ENCODE measurements around the gene OR52A1. TPM values are rescaled to one million over a fixed set of nuclear protein-coding genes. Genes with fewer than 3 reads are reported as not detected.

OR52A1 gene
- total and polyA plus RNA-seq, 2 of the 8 experiments (the other 6 are each of a cell fraction or from before 2014, with no cell fraction given): 5.9 to 12.2 TPM

GRCh38 chr11:5198285-5198684 is 43.7 kb upstream of the OR52A1 start:
- Histone ChIP-seq H4K8ac (ENCODE audit: extremely low read depth, insufficient read depth, low read length) (no peak overlapping the region), H2BK15ac (ENCODE audit: low read length) (no peak overlapping the region), H3K79me1 (ENCODE audit: low read depth, low read length) (no peaks in the 10 kb centered on the region), H2AFZ (ENCODE audit: low read length) (no peak overlapping the region), H3K4ac (replicated peaks; ENCODE audit: insufficient read length, low read depth, low read length) (no peak overlapping the region), H4K20me1 (replicated peaks in 1 of 2; ENCODE audit: control insufficient read depth in 1 of 2, insufficient read depth in 2 of 2, low read length in 2 of 2) (no peaks in the 10 kb centered on the region), H3K4me2 (ENCODE audit: insufficient read depth in 1 of 2, low read depth in 2 of 2, low read length in 2 of 2) (no peak overlapping the region), H2BK20ac (ENCODE audit: low read length) (no peak overlapping the region), H2BK5ac (ENCODE audit: low read depth, low read length) (no peak overlapping the region), H3K27ac (ENCODE audit: low read depth, low read length) (no peak overlapping the region), H3K23ac (ENCODE audit: insufficient read length) (no peak overlapping the region), H3K36me3 (ENCODE audit: control insufficient read depth in 2 of 4, insufficient read depth in 4 of 4, low read length in 3 of 4) (no peaks in the 10 kb centered on the region), H3K14ac (ENCODE audit: insufficient read length) (no peak overlapping the region), H3K9me3 (ENCODE audit: insufficient read depth in 2 of 2, low read depth in 1 of 2, low read length in 1 of 2) (peaks cover 0 to 3% of the 10 kb centered on the region in 2 experiments; a peak in 1 of 4 replicates), H3K9ac (replicated peaks in 1 of 4; ENCODE audit: extremely low read depth in 1 of 4, low read depth in 3 of 4, low read length in 3 of 4) (no peak overlapping the region), H2AK5ac (ENCODE audit: low read depth, low read length) (no peak overlapping the region), H3K18ac (ENCODE audit: extremely low read depth, low read length) (no peak overlapping the region), H3K4me3 (ENCODE audit: extremely low read depth in 1 of 4, insufficient read depth in 2 of 4, low read depth in 3 of 4, low read length in 4 of 4) (no peak overlapping the region), H3K27me3 (replicated peaks in 1 of 4; ENCODE audit: control insufficient read depth in 3 of 4, extremely low read depth in 1 of 4, insufficient read depth in 3 of 4, low read length in 3 of 4) (no peaks in the 10 kb centered on the region), H3K79me2 (ENCODE audit: control insufficient read depth in 1 of 2, insufficient read depth in 2 of 2, low read length in 2 of 2) (no peaks in the 10 kb centered on the region), H3K23me2 (ENCODE audit: low read depth, low read length) (no peaks in the 10 kb centered on the region), H3K4me1 (replicated peaks in 1 of 4; ENCODE audit: control insufficient read depth in 3 of 4, insufficient read depth in 4 of 4, low read length in 3 of 4) (peaks cover 0 to 3% (median 0%) of the 10 kb centered on the region in 4 experiments; a peak in 1 of 7 replicates), H3K56ac (replicated peaks; ENCODE audit: insufficient read length, low read depth, low read length) (no peak overlapping the region), H4K5ac (ENCODE audit: insufficient read length, low read depth, low read length) (no peak overlapping the region), H2BK12ac (ENCODE audit: low read depth, low read length) (no peak overlapping the region), H2BK120ac (replicated peaks; ENCODE audit: low read depth, low read length) (no peak overlapping the region), H4K91ac (replicated peaks; ENCODE audit: insufficient read length, low read length) (no peak overlapping the region)
- TF ChIP-seq SIRT6 (IDR thresholded peaks at IDR 0.05; ENCODE audit: low read length) (no peak), NANOG (IDR thresholded peaks at IDR 0.05; ENCODE audit: insufficient read depth, low read depth, low read length, poor library complexity, severe bottlenecking) (no peak), CEBPB (IDR thresholded peaks at IDR 0.05; ENCODE audit: low read depth, low read length) (no peak), JUND (IDR thresholded peaks at IDR 0.05; ENCODE audit: low read length) (no peak), EZH2 (IDR thresholded peaks at IDR 0.05; ENCODE audit: low read depth, low read length, severe bottlenecking) (no peak), RAD21 (IDR thresholded peaks at IDR 0.05 in 1 of 2, conservative IDR thresholded peaks at IDR 0.05 in 1 of 2; ENCODE audit: low read depth in 2 of 2, low read length in 2 of 2) (no peak), RXRA (IDR thresholded peaks at IDR 0.05; ENCODE audit: insufficient read depth, low read depth, low read length) (no peak), YY1 (IDR thresholded peaks at IDR 0.05; ENCODE audit: low read depth, low read length) (no peak), BCL11A (IDR thresholded peaks at IDR 0.05; ENCODE audit: low read depth in 2 of 2, low read length in 2 of 2) (no peak), CTCF (IDR thresholded peaks at IDR 0.05; ENCODE audit: control extremely low read depth in 1 of 3, insufficient read depth in 1 of 3, low read depth in 1 of 3, low read length in 3 of 3) (no peak), SUZ12 (IDR thresholded peaks at IDR 0.05; ENCODE audit: low read length) (no peak)
- POLR2A ChIA-PET (ENCODE audit: partially characterized antibody): no interaction called here
- DNase-seq (ENCODE audit: low read depth in 1 of 2, low spot score in 2 of 2) (no peak), FAIRE-seq (no peak)
- CTCF ChIA-PET (ENCODE audit: partially characterized antibody): interaction anchor here (0.8 to 1.3 kb wide), 2 partner anchors 13 to 92 kb away, joined by 3 to 4 read pairs; no protein-coding TSS in a partner anchor
